Cardiac septum (tissue), 1 donor: ENCODE measurements around the gene ARIH2. TPM values are rescaled to one million over a fixed set of nuclear protein-coding genes. Genes with fewer than 3 reads are reported as not detected.
A peak's percentile ranks its signal among the peaks of the same experiment; 100 is the strongest.

ENCODE experiments used
- DNase-seq: peaks from one replicate; pipeline ENCODE4 v3.0.0-alpha.2; 2020; ENCODE audit warnings: low spot score
- intact Hi-C: fragments of 100-400 bp; cut with DNase I; formaldehyde crosslinking; loops from one replicate; pipeline ENCODE4 v1.14.0; 2022
- microRNA-seq: library from miRNA; unstranded; fragments of <30 nt; microRNA quantifications from one replicate; pipeline ENCODE4 v1.2.0, GENCODE V29; 2020
- total RNA-seq: library from RNA; stranded (reverse); fragmentation: NEBNext Ultra II Directional; extraction: Animal tissue kit (Norgen Biotek cat#: 25700); gene quantifications from one replicate; pipeline ENCODE4 v1.2.1, GENCODE V29; 2021
- donor health status: DM: no; HTN: no; CAD: no.

ARIH2 gene
- total RNA-seq, 1 donor from 2014 or later, result 121 TPM

- intact Hi-C loops, result loop anchor here (5.0 kb wide), 1 partner anchor 67 kb away; the partner anchor contains the start of gene QRICH1
Measured at GRCh38 chr3:49025005-49025792, 106.6 kb downstream of the ARIH2 start.

GRCh38 chr3:49025793-49026520 lies 107.3 kb downstream of the ARIH2 start:
- no peak for DNase-seq
- intact Hi-C loops, result loop anchor here (5.0 kb wide), 1 partner anchor 66 kb away; the partner anchor contains the start of gene QRICH1

More at GRCh38 chr3:49025005-49025792, 106.6 kb downstream of the ARIH2 start:
- DNase-seq, result no peak

- intact Hi-C loops, result loop anchor here (5.0 kb wide), 1 partner anchor 66 kb away; the partner anchor contains the start of gene QRICH1
Measured at GRCh38 chr3:49026536-49026935, 107.9 kb downstream of the ARIH2 start.

GRCh38 chr3:49027634-49028033 lies 109.0 kb downstream of the ARIH2 start:
- intact Hi-C loops, result loop anchor here (5.0 kb wide), 1 partner anchor 65 kb away; the partner anchor contains the start of gene QRICH1
- no peak for DNase-seq

More at GRCh38 chr3:49026536-49026935, 107.9 kb downstream of the ARIH2 start:
- DNase-seq, result no peak

GRCh38 chr3:49028298-49028672 lies 109.6 kb downstream of the ARIH2 start:
- DNase-seq, result no peak
- intact Hi-C loops, result loop anchor here (5.0 kb wide), 1 partner anchor 64 kb away; the partner anchor contains the start of gene QRICH1

GRCh38 chr3:49028673-49029562 lies 110.3 kb downstream of the ARIH2 start, which contains the start of gene IMPDH2:
IMPDH2 (minus strand) TSS chr3:49029398; CDS start chr3:49029350, 48 bp downstream.
- intact Hi-C loops, result loop anchor here (5.0 kb wide), 1 partner anchor 63 kb away; the partner anchor contains the start of gene QRICH1
- peak; percentile 98 for DNase-seq

GRCh38 chr3:49029563-49029884 lies 110.9 kb downstream of the ARIH2 start:
- no peak for DNase-seq
- intact Hi-C loops, result loop anchor here (5.0 kb wide), 1 partner anchor 63 kb away; the partner anchor contains the start of gene QRICH1

- intact Hi-C loops, result no loop called here
- no peak for DNase-seq
Measured at GRCh38 chr3:49030321-49030720, 111.7 kb downstream of the ARIH2 start.

GRCh38 chr3:49032646-49033304 lies 114.1 kb downstream of the ARIH2 start:
- no peak for DNase-seq
- intact Hi-C loops, result no loop called here

- intact Hi-C loops, result no loop called here
- DNase-seq, result no peak
Measured at GRCh38 chr3:49034650-49035049, 116.0 kb downstream of the ARIH2 start.

GRCh38 chr3:49035281-49035680 lies 116.6 kb downstream of the ARIH2 start:
- intact Hi-C loops, result no loop called here
- DNase-seq, result no peak

Small RNAs within 50 kb of the gene (microRNA-seq; reads per million reads assigned to microRNA genes)
- 4,538 reads per million, percentile 92 among the genes with 10 or more reads in this experiment for gene MIR191
- gene MIR425, result 499 reads per million, percentile 80 among the genes with 10 or more reads in this experiment

Other genes with a start within 250 kb of the ARIH2 start
- gene NCKIPSD, start 232.9 kb upstream of the ARIH2 start, total RNA-seq, result 22.5 TPM
- gene IP6K2, start 201.6 kb upstream of the ARIH2 start, total RNA-seq, result 23.9 TPM
- 48.1 TPM for gene PRKAR2A, start 71.0 kb upstream of the ARIH2 start, total RNA-seq
- 36.7 TPM for gene SLC25A20, start 20.0 kb upstream of the ARIH2 start, total RNA-seq
- 37.0 TPM for gene P4HTM, start 71.4 kb downstream of the ARIH2 start, total RNA-seq
- gene WDR6, start 88.5 kb downstream of the ARIH2 start, total RNA-seq, result 96.6 TPM
- gene DALRD3, start 99.7 kb downstream of the ARIH2 start, total RNA-seq, result 13.6 TPM
- gene NDUFAF3, start 103.3 kb downstream of the ARIH2 start, total RNA-seq, result 140 TPM
- 49.5 TPM for gene IMPDH2, start 110.6 kb downstream of the ARIH2 start, total RNA-seq
- gene QRICH1, start 175.2 kb downstream of the ARIH2 start, total RNA-seq, result 54.5 TPM
- gene QARS1, start 185.9 kb downstream of the ARIH2 start, total RNA-seq, result 149 TPM
- gene USP19, start 202.0 kb downstream of the ARIH2 start, total RNA-seq, result 58.5 TPM
- gene LAMB2, start 214.2 kb downstream of the ARIH2 start, total RNA-seq, result 788 TPM
- 11.4 TPM for gene CCDC71, start 247.5 kb downstream of the ARIH2 start, total RNA-seq